Panc1 (cell line): ENCODE data around the gene ST8SIA5. TPM values are rescaled to one million over a fixed set of nuclear protein-coding genes. Genes with fewer than 3 reads are reported as not detected.

Experiments used
- ATAC-seq: fragments of 200-7000 bp; cut with Tn5 transposase; 2 replicates; pipeline ENCODE4 v1.9.1; 2020; ENCODE audit warnings: mild to moderate bottlenecking, moderate library complexity
- BruUV-seq: library from RNA; stranded (reverse); fragments of 400-500 nt; replicated peaks from 2 replicates; lab custom pipeline; 2021; lab: Mats Ljungman, UMichigan
- CTCF ChIA-PET: fragments of 300-600 bp; sonication (Branson Sonifier 250); formaldehyde crosslinking; loops from one replicate; lab custom pipeline; 2022; ENCODE audit warnings: antibody characterized with exemption; lab: Charles Lee
- POLR2A ChIA-PET: fragments of 300-600 bp; sonication (Branson Sonifier 250); formaldehyde crosslinking; loops from one replicate; lab custom pipeline; 2022; ENCODE audit warnings: antibody characterized with exemption; lab: Charles Lee
- DNase-seq: peaks from one replicate; pipeline ENCODE4 v3.0.0-alpha.2; 2010; ENCODE audit warnings: low read depth, low spot score
- H3K27ac ChIP-seq: 2 replicates; pipeline ENCODE4 v1.5.1; 2011; ENCODE audit warnings: mild to moderate bottlenecking, low read length, inconsistent platforms
- H3K27me3 ChIP-seq: fragments of 200-500 bp; sonication (Bioruptor generic); 2 replicates; pipeline ENCODE4 v1.6.0; 2014; ENCODE audit warnings: low read length, inconsistent platforms; ENCODE audit not compliant: control insufficient read depth, insufficient read depth
- H3K36me3 ChIP-seq: fragments of 200-500 bp; sonication (Bioruptor generic); 2 replicates; pipeline ENCODE4 v1.5.1; 2014; ENCODE audit warnings: inconsistent platforms, mild to moderate bottlenecking, low read length, moderate library complexity; ENCODE audit not compliant: control insufficient read depth, insufficient read depth
- H3K4me1 ChIP-seq: 2 replicates; pipeline ENCODE4 v1.5.1; 2011; ENCODE audit warnings: inconsistent platforms, mild to moderate bottlenecking, low read length, moderate library complexity; ENCODE audit not compliant: control insufficient read depth, insufficient read depth
- H3K4me3 ChIP-seq, 2 experiments: 2 replicates each; pipeline ENCODE4 v1.5.1; 2011 to 2012; ENCODE audit warnings: low read depth in 2 of 2, low read length in 2 of 2, mild to moderate bottlenecking in 2 of 2, inconsistent platforms in 1 of 2, moderate library complexity in 1 of 2
- H3K9me3 ChIP-seq: fragments of 200-500 bp; sonication (Bioruptor generic); 2 replicates; pipeline ENCODE4 v1.5.1; 2014; ENCODE audit warnings: low read depth, mild to moderate bottlenecking, inconsistent platforms, low read length, moderate library complexity; ENCODE audit not compliant: control insufficient read depth, insufficient read depth
- CTCF ChIP-seq: fragments of 450-650 bp; IDR thresholded peaks from 2 replicates; pipeline ENCODE4 v1.5.1; 2017; ENCODE audit warnings: mild to moderate bottlenecking
- POLR2AphosphoS5 ChIP-seq: IDR thresholded peaks from 2 replicates; pipeline ENCODE4 v1.6.1; 2012; ENCODE audit warnings: mild to moderate bottlenecking, low read depth, low read length, moderate library complexity
- REST ChIP-seq, 2 experiments: IDR thresholded peaks; 2 replicates each; pipeline ENCODE4 v1.6.1; 2011 to 2012; ENCODE audit warnings: low read depth in 2 of 2, control low read depth in 1 of 2, low read length in 1 of 2, mild to moderate bottlenecking in 1 of 2, moderate library complexity in 1 of 2; ENCODE audit not compliant: insufficient read depth in 1 of 2
- SIN3A ChIP-seq: IDR thresholded peaks from 2 replicates; pipeline ENCODE4 v1.6.1; 2012; ENCODE audit warnings: low read depth, mild to moderate bottlenecking, low read length, moderate library complexity, borderline replicate concordance; ENCODE audit not compliant: insufficient read depth
- TCF7L2 ChIP-seq: IDR thresholded peaks from 2 replicates; pipeline ENCODE4 v1.6.1; 2011; ENCODE audit warnings: mild to moderate bottlenecking, low read depth, low read length, inconsistent platforms
- in situ Hi-C: cut with HindIII; loops from 2 replicates; pipeline ENCODE4 v1.10.0; 2016; ENCODE audit warnings: low sequenced_read_pairs, low pct_unique_long_range_greater_than_20kb
- intact Hi-C: fragments of 100-400 bp; cut with micrococcal nuclease; formaldehyde crosslinking; loops from one replicate; pipeline ENCODE4 v1.10.0; 2022; ENCODE audit not compliant: unreplicated experiment
- total RNA-seq: library from RNA; stranded (reverse); gene quantifications from one replicate; pipeline ENCODE4 v1.2.1, GENCODE V29; 2021; ENCODE audit not compliant: unreplicated experiment

ST8SIA5 gene
- total RNA-seq, 1 experiment from 2014 or later, result 0.15 TPM

GRCh38 chr18:46629361-46629760, 127.5 kb downstream of the ST8SIA5 start:
- no peak for ATAC-seq
- ChIA-PET POLR2A (no interaction called here), CTCF (no interaction called here)
- Histone ChIP-seq H3K4me3 (no peak overlapping the region), H3K36me3 (no peaks in the 10 kb centered on the region), H3K27ac (no peak overlapping the region), H3K27me3 (no peaks in the 10 kb centered on the region), H3K9me3 (no peaks in the 10 kb centered on the region), H3K4me1 (no peaks in the 10 kb centered on the region)
- DNase-seq, result no peak
- intact Hi-C loops (no loop called here), in situ Hi-C loops (no loop called here)
- TF ChIP-seq TCF7L2 (no peak), CTCF (no peak), POLR2AphosphoS5 (no peak), SIN3A (no peak), REST (IDR thresholded peaks at IDR 0.05; ENCODE audit: insufficient read depth in 1 of 2, low read depth in 2 of 2, low read length in 1 of 2) (no peak)
- BruUV-seq, result no TSS peak

- Histone ChIP-seq H3K4me3 (no peak overlapping the region), H3K9me3 (no peaks in the 10 kb centered on the region), H3K27ac (no peak overlapping the region), H3K4me1 (no peaks in the 10 kb centered on the region), H3K36me3 (no peaks in the 10 kb centered on the region), H3K27me3 (no peaks in the 10 kb centered on the region)
- BruUV-seq, result no TSS peak
- DNase-seq, result no peak
- in situ Hi-C loops, result no loop called here
- ChIA-PET POLR2A (no interaction called here), CTCF (no interaction called here)
- intact Hi-C loops, result no loop called here
- no peak for ATAC-seq
- no peak for TF ChIP-seq REST (IDR thresholded peaks at IDR 0.05; ENCODE audit: insufficient read depth in 1 of 2, low read depth in 2 of 2, low read length in 1 of 2)
- no peak for TF ChIP-seq CTCF
- TF ChIP-seq TCF7L2, result no peak
- no peak for TF ChIP-seq POLR2AphosphoS5
- TF ChIP-seq SIN3A, result no peak
These were observed 128.6 kb downstream of the ST8SIA5 start for GRCh38 chr18:46628206-46628605.
